Kidney (tissue), 14 donors: Measurements from ENCODE around the gene MEGF10. TPM values are rescaled to one million over a fixed set of nuclear protein-coding genes. Genes with fewer than 3 reads are reported as not detected.

Experiments
- DNase-seq, 5 donors: peaks; one replicate each; pipeline ENCODE4 v3.0.0-alpha.2; 2013 to 2020
- FAIRE-seq: peaks from 2 replicates; lab custom pipeline; 2012; peaks lifted over from hg19 to GRCh38; lab: Jason Lieb, UNC
- H3K27ac ChIP-seq, 2 donors: one replicate each; pipeline ENCODE4 v1.7.0; 2013; ENCODE audit warnings: low read depth in 2 of 2, low read length in 2 of 2, inconsistent platforms in 1 of 2
- H3K27me3 ChIP-seq: one replicate; pipeline ENCODE4 v1.7.1; 2013; ENCODE audit warnings: low read length, inconsistent platforms; ENCODE audit not compliant: control insufficient read depth, insufficient read depth
- H3K36me3 ChIP-seq, 3 donors: one replicate each; pipeline versions ENCODE4 v1.7.0 to v1.7.1; 2013; ENCODE audit warnings: low read length in 3 of 3, control low read depth in 1 of 3, inconsistent platforms in 1 of 3; ENCODE audit not compliant: insufficient read depth in 3 of 3, control insufficient read depth in 2 of 3
- H3K4me1 ChIP-seq, 3 donors: one replicate each; pipeline versions ENCODE4 v1.7.0 to v1.7.1; 2013; ENCODE audit warnings: low read length in 3 of 3, inconsistent platforms in 1 of 3, low read depth in 1 of 3; ENCODE audit not compliant: control insufficient read depth in 2 of 3, insufficient read depth in 2 of 3
- H3K4me3 ChIP-seq, 3 donors: one replicate each; pipeline versions ENCODE4 v1.7.0 to v1.8.1; 2013; ENCODE audit warnings: low read length in 3 of 3, control low read depth in 1 of 3, inconsistent platforms in 1 of 3
- H3K9ac ChIP-seq, 3 donors: one replicate each; pipeline versions ENCODE4 v1.7.0 to v1.7.1; 2013; ENCODE audit warnings: low read length in 3 of 3, control low read depth in 1 of 3, inconsistent platforms in 1 of 3
- H3K9me3 ChIP-seq, 3 donors: one replicate each; pipeline versions ENCODE4 v1.7.0 to v1.7.1; 2013; ENCODE audit warnings: low read length in 3 of 3, control low read depth in 1 of 3, inconsistent platforms in 1 of 3; ENCODE audit not compliant: control insufficient read depth in 2 of 3, insufficient read depth in 1 of 3
- intact Hi-C: fragments of 100-400 bp; cut with DNase I; formaldehyde crosslinking; loops from one replicate; pipeline ENCODE4 v1.11.1; 2022
- polyA plus RNA-seq: library from polyadenylated mRNA; stranded (reverse); fragments of 350-450 nt; fragmentation: Illumina TruSeq; extraction: RNeasy Lipid Tissue Mini Kit (QIAGEN cat#74804); gene quantifications from one replicate; pipeline ENCODE4 v1.2.3, GENCODE V29; 2014; ENCODE audit warnings: low read depth, low replicate concordance; ENCODE audit not compliant: insufficient read depth
- total RNA-seq: library from RNA; stranded (reverse); fragmentation: NEBNext Ultra II Directional; extraction: Animal tissue kit (Norgen Biotek cat#: 25700); gene quantifications from one replicate; pipeline ENCODE4 v1.2.1, GENCODE V29; 2021
- TF ChIP-seq, protein P1 (sequence below): IDR thresholded peaks from 3 replicates; pipeline ENCODE4 v1.5.1; 2012; ENCODE audit warnings: mild to moderate bottlenecking, moderate library complexity, borderline replicate concordance; ENCODE audit not compliant: insufficient read depth; ENCODE audit errors: extremely low read depth
- donor health status: control.
- donor health status: control.
- donor health status: control.
- donor health status: control.
- donor health status: control.
- donor health status: DM: yes; HTN: yes; CAD: no.
- donor health status: Normal renal cell carcinoma (clear cell type).

Gene MEGF10
- total and polyA plus RNA-seq, 2 donors from 2014 or later = 0.09 to 0.25 TPM

- H3K4me3 ChIP-seq = no peak overlapping the region
- FAIRE-seq = no peak
Measured at GRCh38 chr5:127344931-127345330, 54.3 kb downstream of the MEGF10 start.

DNA sequence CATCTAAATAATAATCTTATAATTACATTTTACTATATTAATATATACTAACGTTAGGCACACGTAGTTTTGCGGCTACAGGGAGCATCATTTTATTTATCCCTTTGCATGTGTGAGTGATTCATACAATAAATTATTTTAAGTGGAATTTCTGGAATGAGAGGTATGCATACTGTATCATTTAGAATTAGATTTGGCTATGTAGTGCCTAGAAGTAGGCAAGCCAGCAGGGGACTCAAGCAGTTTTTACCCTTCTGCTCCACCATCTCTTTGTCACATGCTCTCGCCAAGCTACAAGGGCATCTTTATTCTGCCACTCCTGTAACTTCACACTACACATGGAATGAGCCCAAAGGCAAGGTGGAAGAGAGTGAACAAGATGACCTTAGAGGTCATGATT lies 60.8 kb downstream of the MEGF10 start:
- no peak for DNase-seq
- FAIRE-seq = no peak
- intact Hi-C loops = no loop called here
- TF ChIP-seq, protein P1, sequence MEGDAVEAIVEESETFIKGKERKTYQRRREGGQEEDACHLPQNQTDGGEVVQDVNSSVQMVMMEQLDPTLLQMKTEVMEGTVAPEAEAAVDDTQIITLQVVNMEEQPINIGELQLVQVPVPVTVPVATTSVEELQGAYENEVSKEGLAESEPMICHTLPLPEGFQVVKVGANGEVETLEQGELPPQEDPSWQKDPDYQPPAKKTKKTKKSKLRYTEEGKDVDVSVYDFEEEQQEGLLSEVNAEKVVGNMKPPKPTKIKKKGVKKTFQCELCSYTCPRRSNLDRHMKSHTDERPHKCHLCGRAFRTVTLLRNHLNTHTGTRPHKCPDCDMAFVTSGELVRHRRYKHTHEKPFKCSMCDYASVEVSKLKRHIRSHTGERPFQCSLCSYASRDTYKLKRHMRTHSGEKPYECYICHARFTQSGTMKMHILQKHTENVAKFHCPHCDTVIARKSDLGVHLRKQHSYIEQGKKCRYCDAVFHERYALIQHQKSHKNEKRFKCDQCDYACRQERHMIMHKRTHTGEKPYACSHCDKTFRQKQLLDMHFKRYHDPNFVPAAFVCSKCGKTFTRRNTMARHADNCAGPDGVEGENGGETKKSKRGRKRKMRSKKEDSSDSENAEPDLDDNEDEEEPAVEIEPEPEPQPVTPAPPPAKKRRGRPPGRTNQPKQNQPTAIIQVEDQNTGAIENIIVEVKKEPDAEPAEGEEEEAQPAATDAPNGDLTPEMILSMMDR = no peak
- Histone ChIP-seq H3K4me1 (no peaks in the 10 kb centered on the region), H3K36me3 (no peaks in the 10 kb centered on the region), H3K27me3 (no peaks in the 10 kb centered on the region), H3K4me3 (no peak overlapping the region), H3K9ac (no peak overlapping the region), H3K9me3 (no peaks in the 10 kb centered on the region), H3K27ac (no peak overlapping the region)

More at GRCh38 chr5:127344931-127345330, 54.3 kb downstream of the MEGF10 start:
- intact Hi-C loops = no loop called here
- TF ChIP-seq, protein P1 = no peak
- Histone ChIP-seq H3K27ac (no peak overlapping the region), H3K36me3 (no peaks in the 10 kb centered on the region), H3K27me3 (no peaks in the 10 kb centered on the region), H3K4me1 (no peaks in the 10 kb centered on the region), H3K9ac (no peak overlapping the region), H3K9me3 (no peaks in the 10 kb centered on the region)
- no peak for DNase-seq

DNA sequence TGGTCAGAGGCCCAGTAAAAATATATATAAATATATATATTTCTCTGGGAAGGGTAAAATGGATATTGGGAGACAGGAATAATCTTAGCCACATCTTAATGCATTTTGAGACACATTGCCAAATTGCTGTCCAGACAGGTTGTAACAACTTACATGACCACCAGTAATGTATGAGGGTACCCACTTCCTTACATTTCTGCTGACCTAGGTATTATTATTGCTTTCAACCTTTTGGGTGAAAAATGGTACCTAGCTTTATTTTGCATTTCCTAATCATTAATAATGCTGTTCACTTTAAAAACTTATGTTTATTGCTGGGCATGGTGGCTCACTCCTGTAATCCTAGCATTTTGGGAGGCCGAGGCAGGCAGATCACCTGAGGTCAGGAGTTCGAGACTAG lies 61.5 kb downstream of the MEGF10 start:
- no peaks in the 10 kb centered on the region for H3K27me3 ChIP-seq

More for the DNA sequence above, 61.5 kb downstream of the MEGF10 start:
- Histone ChIP-seq H3K36me3 (no peaks in the 10 kb centered on the region), H3K27ac (no peak overlapping the region), H3K9me3 (no peaks in the 10 kb centered on the region), H3K4me3 (no peak overlapping the region), H3K9ac (no peak overlapping the region), H3K4me1 (no peaks in the 10 kb centered on the region)
- TF ChIP-seq, protein P1 = no peak
- intact Hi-C loops = no loop called here
- DNase-seq = no peak
- no peak for FAIRE-seq
